Measurements from ENCODE around the gene GFRA1. TPM values are rescaled to one million over a fixed set of nuclear protein-coding genes. Genes with fewer than 3 reads are reported as not detected.

The GFRA1 gene
- total and polyA plus RNA-seq, 2 of the 8 experiments (the other 6 are each of a cell fraction or from before 2014, with no cell fraction given), result 1.1 to 2.0 TPM

DNA sequence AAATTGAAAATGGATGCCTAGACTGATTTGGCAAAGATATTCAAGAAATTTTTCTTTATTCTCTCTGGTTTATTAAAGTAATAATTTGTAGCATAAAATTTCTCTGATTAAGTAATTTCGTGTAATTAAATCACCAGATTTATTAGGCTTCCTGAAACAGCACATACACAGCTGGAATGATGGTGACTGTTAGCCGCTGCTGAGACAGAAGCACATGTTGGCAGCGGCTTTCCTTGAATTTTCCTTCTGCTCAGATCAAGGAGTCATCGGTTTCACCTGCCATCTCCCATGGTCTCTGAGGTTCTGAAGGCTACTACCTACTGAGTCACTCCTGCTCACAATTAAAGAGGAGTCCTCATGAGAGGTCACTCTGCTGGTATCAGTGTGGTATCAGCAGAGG is 101.5 kb downstream of the GFRA1 start:
- Histone ChIP-seq H3K23ac (ENCODE audit: insufficient read length) (no peak overlapping the region), H3K56ac (replicated peaks; ENCODE audit: insufficient read length, low read depth, low read length) (no peak overlapping the region), H4K5ac (ENCODE audit: insufficient read length, low read depth, low read length) (no peak overlapping the region), H4K20me1 (replicated peaks in 1 of 2; ENCODE audit: control insufficient read depth in 1 of 2, insufficient read depth in 2 of 2, low read length in 2 of 2) (no peaks in the 10 kb centered on the region), H3K14ac (ENCODE audit: insufficient read length) (no peak overlapping the region), H2AK5ac (ENCODE audit: low read depth, low read length) (no peak overlapping the region), H2BK15ac (ENCODE audit: low read length) (no peak overlapping the region), H2BK120ac (replicated peaks; ENCODE audit: low read depth, low read length) (no peak overlapping the region), H3K27ac (ENCODE audit: low read depth, low read length) (no peak overlapping the region), H3K27me3 (replicated peaks in 1 of 4; ENCODE audit: control insufficient read depth in 3 of 4, extremely low read depth in 1 of 4, insufficient read depth in 3 of 4, low read length in 3 of 4) (no peaks in the 10 kb centered on the region), H2BK12ac (ENCODE audit: low read depth, low read length) (no peak overlapping the region), H3K9ac (replicated peaks in 1 of 4; ENCODE audit: extremely low read depth in 1 of 4, low read depth in 3 of 4, low read length in 3 of 4) (no peak overlapping the region), H4K8ac (ENCODE audit: extremely low read depth, insufficient read depth, low read length) (no peak overlapping the region), H3K9me3 (ENCODE audit: insufficient read depth in 2 of 2, low read depth in 1 of 2, low read length in 1 of 2) (no peaks in the 10 kb centered on the region; a peak in 2 of 4 replicates), H4K91ac (replicated peaks; ENCODE audit: insufficient read length, low read length) (no peak overlapping the region), H3K23me2 (ENCODE audit: low read depth, low read length) (no peaks in the 10 kb centered on the region), H3K36me3 (ENCODE audit: control insufficient read depth in 2 of 4, insufficient read depth in 4 of 4, low read length in 3 of 4) (no peaks in the 10 kb centered on the region), H2BK20ac (ENCODE audit: low read length) (no peak overlapping the region), H3K79me2 (ENCODE audit: control insufficient read depth in 1 of 2, insufficient read depth in 2 of 2, low read length in 2 of 2) (no peaks in the 10 kb centered on the region), H3K4me1 (replicated peaks in 1 of 4; ENCODE audit: control insufficient read depth in 3 of 4, insufficient read depth in 4 of 4, low read length in 3 of 4) (peaks cover 0 to 3% (median under 1%) of the 10 kb centered on the region in 4 experiments; a peak in 2 of 7 replicates), H3K4ac (replicated peaks; ENCODE audit: insufficient read length, low read depth, low read length) (no peak overlapping the region), H3K18ac (ENCODE audit: extremely low read depth, low read length) (no peak overlapping the region), H3K79me1 (ENCODE audit: low read depth, low read length) (no peaks in the 10 kb centered on the region), H2BK5ac (ENCODE audit: low read depth, low read length) (no peak overlapping the region), H3K4me3 (ENCODE audit: extremely low read depth in 1 of 4, insufficient read depth in 2 of 4, low read depth in 3 of 4, low read length in 4 of 4) (no peak overlapping the region), H3K4me2 (ENCODE audit: insufficient read depth in 1 of 2, low read depth in 2 of 2, low read length in 2 of 2) (no peak overlapping the region), H2AFZ (ENCODE audit: low read length) (no peak overlapping the region)
- no peak for FAIRE-seq
- CTCF ChIA-PET (ENCODE audit: partially characterized antibody), result no interaction called here
- WGBS, 2 experiments (ENCODE audit: extremely low coverage in 1 of 2, insufficient coverage in 1 of 2, insufficient read length in 1 of 2, insufficient replicate concordance in 2 of 2, low coverage in 1 of 2, low lambda C conversion rate in 2 of 2, missing lambda C conversion rate in 1 of 2), result 92% methylated on average over 4 of the region's 4 CpGs; no CpG with 5 or more reads in 1 of the 2 experiments
- no peak for DNase-seq (ENCODE audit: low read depth in 1 of 2, low spot score in 2 of 2)
- POLR2A ChIA-PET (ENCODE audit: partially characterized antibody), result no interaction called here
- TF ChIP-seq CTBP2 (IDR thresholded peaks at IDR 0.05; ENCODE audit: borderline replicate concordance, insufficient read depth, insufficient read length, low read length), result no peak
- no peak for TF ChIP-seq BRCA1 (IDR thresholded peaks at IDR 0.05; ENCODE audit: low read depth, low read length)
- no peak for TF ChIP-seq RFX5 (IDR thresholded peaks at IDR 0.05; ENCODE audit: borderline replicate concordance, low read depth, low read length)
- TF ChIP-seq, protein P1, sequence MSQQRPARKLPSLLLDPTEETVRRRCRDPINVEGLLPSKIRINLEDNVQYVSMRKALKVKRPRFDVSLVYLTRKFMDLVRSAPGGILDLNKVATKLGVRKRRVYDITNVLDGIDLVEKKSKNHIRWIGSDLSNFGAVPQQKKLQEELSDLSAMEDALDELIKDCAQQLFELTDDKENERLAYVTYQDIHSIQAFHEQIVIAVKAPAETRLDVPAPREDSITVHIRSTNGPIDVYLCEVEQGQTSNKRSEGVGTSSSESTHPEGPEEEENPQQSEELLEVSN (IDR thresholded peaks at IDR 0.05), result no peak
- no peak for TF ChIP-seq SUZ12 (IDR thresholded peaks at IDR 0.05; ENCODE audit: low read length)
- no peak for TF ChIP-seq KDM4A (IDR thresholded peaks at IDR 0.05; ENCODE audit: low read depth, low read length, severe bottlenecking)
- TF ChIP-seq POLR2AphosphoS5 (IDR thresholded peaks at IDR 0.05; ENCODE audit: low read depth, low read length), result no peak
- TF ChIP-seq TAF7 (optimal IDR thresholded peaks at IDR 0.05; ENCODE audit: borderline replicate concordance, low read depth, low read length), result no peak
- TF ChIP-seq CBX5 (IDR thresholded peaks at IDR 0.05; ENCODE audit: low read depth, low read length), result no peak
- TF ChIP-seq BCL11A (IDR thresholded peaks at IDR 0.05; ENCODE audit: low read depth in 2 of 2, low read length in 2 of 2), result no peak
- TF ChIP-seq EP300 (IDR thresholded peaks at IDR 0.05; ENCODE audit: borderline replicate concordance in 1 of 2, low read depth in 2 of 2, low read length in 2 of 2), result no peak
- no peak for TF ChIP-seq MAX (IDR thresholded peaks at IDR 0.05)
- TF ChIP-seq CHD1 (IDR thresholded peaks at IDR 0.05; ENCODE audit: low read depth, low read length), result no peak
- no peak for TF ChIP-seq RBBP5 (IDR thresholded peaks at IDR 0.05; ENCODE audit: borderline replicate concordance, low read depth, low read length)
